ENCODE data around the gene AP2A2.

GRCh38 chr11:917426-917825 lies 8.2 kb upstream of the AP2A2 start:
- TF ChIP-seq CTCF (IDR thresholded peaks at IDR 0.05): no peak
- no peak for TF ChIP-seq POLR2A (IDR thresholded peaks at IDR 0.05)
- TF ChIP-seq POLR2AphosphoS5 (IDR thresholded peaks at IDR 0.05): no peak

Data from prostate gland (tissue), 2 donors.